Right lobe of liver (tissue), 4 donors: Measurements from ENCODE around the gene MYO7B.

Experiments used
- POLR2A ChIP-seq: fragments of 450-650 bp; IDR thresholded peaks from one replicate; pipeline ENCODE4 v1.6.1; 2017; ENCODE audit warnings: antibody characterized with exemption, mild to moderate bottlenecking
- TF ChIP-seq, protein P1 (sequence below), 4 donors: fragments of 200-600 bp in 3 of 4; fragments of 450-650 bp in 1 of 4; IDR thresholded peaks; one replicate each; pipeline versions ENCODE4 v1.5.1 to v1.8.0; 2016 to 2022; ENCODE audit warnings: antibody characterized with exemption in 4 of 4, mild to moderate bottlenecking in 2 of 4
- donor health status: DM: no; HTN: no; CAD: no.
- donor health status: DM: no; HTN: no; CAD: no.
- donor health status: DM: no; HTN: yes; CAD: no.

DNA sequence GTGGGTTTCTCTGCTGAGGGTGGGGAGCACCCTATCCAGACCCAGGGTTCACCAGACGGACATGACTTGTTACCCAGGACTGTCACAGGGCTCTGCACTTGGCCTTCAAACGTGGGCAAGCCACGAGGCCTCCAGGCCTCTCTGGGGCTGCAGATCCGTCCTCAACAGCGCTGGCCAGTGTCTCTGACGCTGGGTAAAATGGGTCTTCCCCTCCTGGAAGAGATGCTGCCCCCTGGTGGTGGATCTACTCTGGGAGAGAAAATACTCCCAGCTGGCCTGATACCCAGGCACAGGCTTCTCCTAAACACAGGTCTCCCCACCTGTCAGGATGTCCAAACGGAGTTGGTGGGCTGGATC is 114.2 kb downstream of the MYO7B start:
- TF ChIP-seq, protein P1, sequence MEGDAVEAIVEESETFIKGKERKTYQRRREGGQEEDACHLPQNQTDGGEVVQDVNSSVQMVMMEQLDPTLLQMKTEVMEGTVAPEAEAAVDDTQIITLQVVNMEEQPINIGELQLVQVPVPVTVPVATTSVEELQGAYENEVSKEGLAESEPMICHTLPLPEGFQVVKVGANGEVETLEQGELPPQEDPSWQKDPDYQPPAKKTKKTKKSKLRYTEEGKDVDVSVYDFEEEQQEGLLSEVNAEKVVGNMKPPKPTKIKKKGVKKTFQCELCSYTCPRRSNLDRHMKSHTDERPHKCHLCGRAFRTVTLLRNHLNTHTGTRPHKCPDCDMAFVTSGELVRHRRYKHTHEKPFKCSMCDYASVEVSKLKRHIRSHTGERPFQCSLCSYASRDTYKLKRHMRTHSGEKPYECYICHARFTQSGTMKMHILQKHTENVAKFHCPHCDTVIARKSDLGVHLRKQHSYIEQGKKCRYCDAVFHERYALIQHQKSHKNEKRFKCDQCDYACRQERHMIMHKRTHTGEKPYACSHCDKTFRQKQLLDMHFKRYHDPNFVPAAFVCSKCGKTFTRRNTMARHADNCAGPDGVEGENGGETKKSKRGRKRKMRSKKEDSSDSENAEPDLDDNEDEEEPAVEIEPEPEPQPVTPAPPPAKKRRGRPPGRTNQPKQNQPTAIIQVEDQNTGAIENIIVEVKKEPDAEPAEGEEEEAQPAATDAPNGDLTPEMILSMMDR (IDR thresholded peaks at IDR 0.05) = peak; percentile 69 to 92 (median 88)
- no peak for TF ChIP-seq POLR2A
